Measurements from ENCODE around the gene E2F4. TPM values are rescaled to one million over a fixed set of nuclear protein-coding genes. Genes with fewer than 3 reads are reported as not detected.

Gene E2F4
- total and polyA plus RNA-seq, 2 of the 8 experiments (the other 6 are each of a cell fraction or from before 2014, with no cell fraction given): 79.9 to 157 TPM

DNA sequence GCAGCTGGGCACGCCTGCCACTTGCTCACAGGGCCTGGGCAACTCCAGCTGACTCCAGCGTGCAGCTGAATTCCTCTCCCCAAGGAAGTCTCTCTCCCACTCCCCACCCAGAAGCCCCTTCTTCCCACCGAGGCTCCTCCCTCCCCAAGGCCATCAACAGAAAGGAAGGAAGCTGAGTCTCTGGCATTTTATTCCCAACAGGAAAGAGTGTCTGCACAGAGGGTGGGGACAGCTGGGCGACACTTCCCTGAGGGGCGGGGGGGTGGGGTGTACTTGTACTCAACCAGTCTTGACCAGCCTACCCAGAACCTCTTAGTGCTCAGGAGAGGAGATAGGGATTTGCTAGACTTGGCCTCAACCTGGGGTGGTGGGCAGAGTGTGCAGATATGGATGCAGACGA is 1.9 kb upstream of the E2F4 start, which contains the start of gene EXOC3L1 (continued):
- no peak for TF ChIP-seq NANOG (IDR thresholded peaks at IDR 0.05; ENCODE audit: insufficient read depth, low read depth, low read length, poor library complexity, severe bottlenecking)
- no peak for TF ChIP-seq JUN (IDR thresholded peaks at IDR 0.05; ENCODE audit: low read depth, low read length)
- TF ChIP-seq ZNF274 (IDR thresholded peaks at IDR 0.05; ENCODE audit: borderline replicate concordance, extremely low read depth, low read length): no peak
- no peak for TF ChIP-seq SUZ12 (IDR thresholded peaks at IDR 0.05; ENCODE audit: low read length)
- no peak for TF ChIP-seq RNF2 (IDR thresholded peaks at IDR 0.05; ENCODE audit: borderline replicate concordance, low read depth, low read length, missing control alignments, poor library complexity, severe bottlenecking)
